Stimulated activated CD8-positive, alpha-beta memory T cell treated with anti-CD3 and anti-CD28 coated beads, Interleukin-15, amount 100 ng/mL, for 1 hour (primary cell): ENCODE results near the gene SFN.
"Not testable (repeated sequence)": the region's sequence is repeated elsewhere in the genome, so short reads cannot be mapped to it uniquely, and the experiment has no call there.

Experiments used
- DNase-seq: peaks from one replicate; pipeline ENCODE4 v3.0.0-alpha.2; 2020; ENCODE audit warnings: low read depth

SFN gene

DNA sequence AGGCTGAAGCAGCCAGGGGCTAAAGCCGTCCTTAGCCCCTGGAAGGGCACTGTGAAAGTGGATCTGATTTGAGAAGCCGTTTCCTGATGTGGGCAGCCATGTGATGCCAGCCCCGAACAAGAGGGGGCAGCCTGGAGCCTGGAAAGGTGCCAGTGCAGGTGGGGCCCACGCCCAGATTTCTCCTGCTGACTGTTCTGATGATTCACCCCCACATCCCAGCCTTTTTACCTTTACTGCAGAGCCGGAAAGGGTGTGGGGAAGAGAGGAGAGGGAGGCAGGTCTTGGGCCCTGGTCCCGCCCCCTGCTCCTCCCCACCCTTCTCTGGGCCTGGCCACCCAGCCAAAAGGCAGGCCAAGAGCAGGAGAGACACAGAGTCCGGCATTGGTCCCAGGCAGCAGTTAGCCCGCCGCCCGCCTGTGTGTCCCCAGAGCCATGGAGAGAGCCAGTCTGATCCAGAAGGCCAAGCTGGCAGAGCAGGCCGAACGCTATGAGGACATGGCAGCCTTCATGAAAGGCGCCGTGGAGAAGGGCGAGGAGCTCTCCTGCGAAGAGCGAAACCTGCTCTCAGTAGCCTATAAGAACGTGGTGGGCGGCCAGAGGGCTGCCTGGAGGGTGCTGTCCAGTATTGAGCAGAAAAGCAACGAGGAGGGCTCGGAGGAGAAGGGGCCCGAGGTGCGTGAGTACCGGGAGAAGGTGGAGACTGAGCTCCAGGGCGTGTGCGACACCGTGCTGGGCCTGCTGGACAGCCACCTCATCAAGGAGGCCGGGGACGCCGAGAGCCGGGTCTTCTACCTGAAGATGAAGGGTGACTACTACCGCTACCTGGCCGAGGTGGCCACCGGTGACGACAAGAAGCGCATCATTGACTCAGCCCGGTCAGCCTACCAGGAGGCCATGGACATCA is at the start of gene SFN:
TSS of gene SFN (plus strand) at position 369 of the 904 bp plus-strand sequence. CDS start at position 433, 64 bp downstream.
- no peak for DNase-seq

DNA sequence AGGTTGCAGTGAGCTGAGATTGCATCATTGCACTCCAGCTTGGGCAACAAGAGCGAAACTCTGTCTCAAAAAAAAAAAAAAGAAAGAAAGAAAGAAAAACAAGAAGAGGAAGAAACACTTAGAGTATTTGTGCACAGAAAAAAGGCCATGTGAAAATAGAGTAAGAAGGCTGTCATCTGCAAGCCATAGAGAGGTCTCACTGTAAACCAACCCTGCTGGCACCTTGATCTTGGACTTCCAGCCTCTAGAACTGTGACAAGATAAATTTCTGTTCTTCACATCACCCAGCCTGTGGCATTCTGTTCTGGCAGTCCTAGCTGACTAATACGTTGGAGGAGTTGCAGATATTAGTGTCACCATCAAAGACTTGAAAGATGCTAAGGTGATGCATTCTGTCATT is 48.6 kb upstream of the SFN start:
- no peak for DNase-seq

DNA sequence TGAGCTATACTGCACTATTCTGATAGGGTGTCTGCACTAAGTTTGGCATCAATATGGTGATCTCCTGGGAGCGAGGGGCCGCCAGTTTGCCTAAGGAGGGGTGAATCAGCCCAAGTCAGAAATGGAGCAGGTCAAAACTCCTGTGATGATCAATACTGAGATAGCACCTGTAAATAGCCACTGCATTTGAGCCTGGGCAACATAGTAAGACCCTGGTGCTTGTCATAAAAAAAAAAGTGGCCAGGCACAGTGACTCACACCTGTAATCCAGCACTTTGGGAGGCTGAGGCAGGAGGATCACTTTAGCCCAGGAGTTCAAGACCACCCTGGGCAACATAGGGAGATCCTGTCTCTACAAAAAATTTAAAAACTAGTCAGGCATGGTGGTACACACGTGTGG is 48.1 kb upstream of the SFN start:
- no peak for DNase-seq

DNA sequence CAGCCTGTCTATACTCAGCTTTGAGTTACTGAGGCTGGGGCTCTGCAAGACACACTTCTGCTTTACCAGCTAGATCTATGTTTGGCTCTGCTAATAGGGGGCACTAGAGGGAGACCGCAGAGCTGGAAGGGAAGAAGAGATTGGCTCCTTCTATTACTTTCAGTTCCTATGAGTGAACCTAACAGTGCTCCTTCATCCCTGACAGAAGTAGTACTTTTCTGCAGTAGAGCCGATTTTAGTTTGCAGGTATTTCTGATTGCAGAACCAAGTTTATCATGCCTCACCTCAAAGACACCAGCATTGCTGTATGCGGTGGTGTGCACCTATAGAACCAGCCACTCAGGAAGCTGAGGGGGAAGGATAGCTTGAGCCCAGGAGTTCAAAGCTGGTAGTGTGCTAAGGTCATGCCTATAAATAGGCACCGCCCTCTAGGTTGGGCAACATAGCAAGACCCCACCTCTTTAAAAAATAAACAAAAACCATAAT is 42.1 kb upstream of the SFN start:
- DNase-seq = no peak

DNA sequence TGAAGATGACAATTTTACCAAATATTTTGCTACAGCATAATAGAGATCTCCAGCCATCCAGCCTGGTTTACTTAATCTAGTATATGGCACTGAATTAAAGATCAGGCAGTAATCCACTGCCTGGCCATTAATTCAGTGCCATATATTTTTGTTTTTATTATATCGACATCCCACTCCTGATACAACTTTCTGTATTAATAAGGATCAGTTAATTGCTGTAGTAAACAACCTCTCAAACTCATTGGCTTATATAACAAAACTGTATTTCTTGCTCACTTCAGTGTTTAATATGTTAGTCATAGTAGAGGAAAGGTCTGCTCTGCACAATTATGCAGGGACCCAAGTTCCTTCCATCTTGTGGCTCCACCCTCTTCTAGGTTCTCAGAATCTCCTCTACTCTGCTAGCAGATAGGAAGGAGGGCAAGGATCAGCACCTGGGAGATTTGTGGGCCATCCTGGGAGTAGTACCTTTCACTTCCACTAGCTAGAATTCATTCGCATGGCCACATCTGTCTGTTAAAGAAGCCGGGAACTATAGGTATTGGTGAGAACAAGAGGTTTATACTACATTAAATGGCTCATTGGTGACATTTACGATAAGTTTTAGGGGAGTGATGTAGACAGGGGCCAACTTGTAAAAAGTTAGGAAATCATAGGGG is 40.1 kb upstream of the SFN start:
- no peak for DNase-seq

DNA sequence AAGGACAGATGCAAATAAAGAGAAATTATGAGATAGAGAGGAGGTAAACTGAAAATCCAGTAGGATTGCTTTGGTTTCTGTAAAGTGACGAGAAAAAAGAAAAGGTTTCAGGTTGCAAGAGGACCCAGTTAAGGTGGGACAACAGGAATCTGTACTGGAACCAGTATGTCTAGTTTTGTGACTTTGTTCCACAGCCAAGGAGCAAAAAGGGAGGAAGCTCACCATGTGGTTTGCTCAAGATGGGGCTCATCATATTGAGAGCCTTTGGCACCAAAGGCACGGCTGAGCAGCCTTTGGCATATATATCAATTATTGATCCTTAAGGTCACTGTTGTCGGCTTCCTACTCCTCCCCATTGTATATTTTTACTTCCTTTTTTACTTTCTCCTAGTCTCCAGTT is 38.2 kb upstream of the SFN start:
- no peak for DNase-seq

DNA sequence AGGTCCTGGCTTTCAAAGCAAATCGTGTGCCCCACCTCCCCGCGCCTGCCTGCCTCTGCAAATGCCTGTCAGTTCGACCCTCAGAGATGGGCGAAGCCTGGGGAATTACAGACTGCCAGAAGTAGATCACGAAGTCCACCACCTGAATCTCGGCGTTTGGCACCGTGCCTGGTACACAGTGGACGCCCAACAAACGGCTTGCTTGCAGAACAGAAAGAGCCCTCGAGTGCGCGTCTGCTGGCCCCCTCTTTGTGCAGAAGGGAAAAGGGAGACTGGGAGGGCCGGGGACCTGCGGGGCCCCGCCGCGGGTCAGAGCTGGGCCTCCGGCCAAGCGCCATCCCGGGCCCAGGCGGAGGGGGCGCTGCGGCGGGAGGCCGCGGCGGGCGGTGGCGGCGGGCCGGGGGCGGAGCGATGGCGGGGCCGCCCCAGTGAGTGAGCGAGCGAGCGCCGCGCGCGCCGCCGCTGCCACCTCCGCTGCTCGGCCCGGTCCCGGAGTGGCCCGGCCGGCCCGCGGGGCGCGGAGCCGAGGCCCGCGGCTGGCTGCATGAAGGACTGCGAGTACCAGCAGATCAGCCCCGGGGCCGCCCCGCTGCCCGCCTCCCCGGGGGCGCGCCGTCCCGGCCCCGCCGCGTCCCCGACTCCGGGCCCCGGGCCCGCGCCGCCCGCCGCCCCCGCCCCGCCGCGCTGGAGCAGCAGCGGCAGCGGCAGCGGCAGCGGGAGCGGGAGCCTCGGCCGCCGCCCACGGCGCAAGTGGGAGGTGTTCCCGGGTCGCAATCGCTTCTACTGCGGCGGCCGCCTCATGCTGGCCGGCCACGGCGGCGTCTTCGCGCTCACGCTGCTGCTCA is 36.5 kb upstream of the SFN start, which contains the start of gene ZDHHC18:
TSS of gene ZDHHC18 (plus strand) at position 428 of the 845 bp plus-strand sequence. CDS start at position 545, 117 bp downstream.
- DNase-seq = peak; percentile 32

DNA sequence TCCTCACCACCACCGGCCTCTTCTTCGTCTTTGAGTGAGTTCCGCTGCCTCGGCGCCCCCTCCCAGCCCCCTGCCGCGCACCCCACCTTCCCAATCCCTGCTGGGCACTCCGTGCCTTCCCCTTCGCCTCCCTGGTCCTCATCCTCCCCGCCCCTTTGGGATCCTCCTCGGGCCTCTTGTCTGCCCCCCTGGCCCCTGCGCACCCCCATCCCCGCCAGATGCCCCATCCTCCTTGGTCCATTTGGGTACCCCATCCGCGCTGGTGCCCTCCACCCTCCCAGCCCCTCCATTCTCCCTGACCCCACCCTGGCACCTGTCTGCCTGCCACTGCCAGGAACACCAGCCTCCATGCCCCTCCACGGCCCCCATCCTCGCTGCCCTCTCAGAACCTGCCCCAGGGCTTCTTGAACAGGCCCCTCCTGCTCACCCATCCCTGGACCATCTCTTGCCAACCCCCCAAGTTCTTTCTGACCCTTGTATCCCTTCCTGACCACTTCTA is 35.8 kb upstream of the SFN start:
- DNase-seq = no peak

DNA sequence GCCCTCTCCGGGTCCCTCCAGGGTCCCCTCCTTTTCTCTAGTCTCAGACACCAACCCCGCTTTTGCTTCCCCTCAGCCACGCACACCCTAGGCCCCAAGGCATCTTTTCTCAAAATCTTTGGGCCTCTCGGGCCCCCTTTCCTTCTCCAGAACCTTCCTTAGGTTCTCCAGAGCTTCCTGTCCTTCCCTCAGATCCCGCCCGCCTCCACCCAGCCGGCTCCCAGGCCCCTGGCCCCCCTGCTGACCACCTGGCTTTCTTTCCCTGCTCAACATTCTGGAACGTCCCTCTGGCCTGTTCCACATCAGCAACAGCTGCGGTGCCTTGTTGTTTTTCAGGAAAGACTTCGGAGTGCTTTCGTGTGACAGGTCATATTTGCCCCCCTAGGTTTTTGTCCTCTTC is 35.3 kb upstream of the SFN start:
- no peak for DNase-seq

DNA sequence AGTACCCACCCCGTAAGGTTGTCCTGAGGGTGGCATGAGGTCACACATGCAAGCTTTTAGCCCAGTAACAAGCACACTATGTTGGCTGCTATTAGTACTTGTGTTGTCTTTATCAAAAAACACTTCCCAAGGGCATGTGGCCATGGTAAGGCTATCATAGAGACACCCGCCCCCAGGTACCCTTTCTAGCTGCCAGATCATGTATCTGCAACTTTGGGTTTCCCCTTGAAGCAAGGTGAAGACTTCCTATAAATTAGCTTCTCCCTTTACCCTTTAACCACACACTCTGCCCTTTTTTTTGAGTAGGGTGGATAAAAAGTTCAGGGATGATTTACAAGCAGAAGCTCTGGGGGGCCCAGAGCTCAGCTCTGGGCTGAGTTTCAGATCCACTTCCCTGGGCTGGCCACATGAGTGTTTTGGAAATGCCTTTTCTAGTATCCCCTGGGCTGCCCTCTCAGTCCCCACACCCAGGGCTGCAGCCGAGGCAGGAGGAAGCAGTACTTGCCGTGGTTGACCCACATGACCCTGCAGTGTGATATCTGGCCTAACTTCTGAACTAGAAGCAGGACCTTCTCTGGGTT is 34.4 kb upstream of the SFN start:
- DNase-seq = no peak

DNA sequence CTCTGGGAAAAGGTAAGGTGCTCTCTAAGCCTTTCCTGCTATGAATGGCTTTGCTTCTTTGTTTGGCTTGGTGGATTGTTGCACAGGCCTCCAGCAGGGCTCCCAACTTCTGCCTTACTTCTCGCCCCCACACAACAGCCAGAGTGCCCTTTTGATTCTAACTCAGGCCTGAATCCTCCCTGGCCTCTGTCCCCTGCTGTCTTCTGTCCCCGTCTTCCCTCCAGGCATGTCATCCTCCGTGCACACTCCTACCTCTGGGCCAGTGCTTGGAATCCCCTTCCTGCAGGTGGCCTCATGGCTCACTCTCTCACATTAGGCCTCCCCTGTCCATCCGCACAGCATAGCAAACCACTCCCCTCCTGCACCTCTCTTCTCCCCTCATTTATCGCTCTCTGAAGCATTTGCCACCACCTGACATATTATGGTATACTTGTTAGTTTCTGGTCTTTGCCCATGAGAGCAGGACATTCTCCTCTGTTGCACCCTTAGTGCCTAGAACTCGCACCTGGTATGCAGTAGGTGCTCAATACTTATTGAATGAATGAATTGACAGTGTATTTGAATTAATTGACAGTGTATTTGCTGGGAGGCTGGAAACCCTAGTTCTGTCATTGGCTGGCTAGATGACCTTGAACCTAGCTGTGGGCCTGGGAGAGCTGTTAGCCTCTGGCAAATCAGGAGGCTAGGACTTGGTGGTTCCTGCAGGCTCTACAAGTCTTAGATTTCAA is 33.6 kb upstream of the SFN start:
- DNase-seq = no peak

DNA sequence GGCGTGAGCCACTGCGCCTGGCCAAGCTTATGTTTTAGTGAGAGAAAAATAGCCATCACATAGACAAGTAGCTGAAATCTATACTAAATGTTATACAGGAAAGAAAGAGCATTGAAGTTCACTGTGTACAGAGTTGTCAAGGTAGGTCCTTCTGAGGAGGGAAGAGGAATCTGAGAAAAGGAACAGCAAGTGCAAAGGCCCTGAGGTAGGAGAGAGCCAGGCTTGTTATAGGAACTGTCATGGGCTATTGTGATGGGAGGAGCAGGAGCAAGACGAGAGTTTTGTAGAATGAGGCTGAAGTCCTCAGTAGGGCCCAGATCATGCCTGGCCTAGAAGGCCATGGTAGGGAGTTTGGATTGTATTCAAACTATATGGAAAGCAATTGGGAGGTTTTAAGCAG is 31.9 kb upstream of the SFN start:
- no peak for DNase-seq

DNA sequence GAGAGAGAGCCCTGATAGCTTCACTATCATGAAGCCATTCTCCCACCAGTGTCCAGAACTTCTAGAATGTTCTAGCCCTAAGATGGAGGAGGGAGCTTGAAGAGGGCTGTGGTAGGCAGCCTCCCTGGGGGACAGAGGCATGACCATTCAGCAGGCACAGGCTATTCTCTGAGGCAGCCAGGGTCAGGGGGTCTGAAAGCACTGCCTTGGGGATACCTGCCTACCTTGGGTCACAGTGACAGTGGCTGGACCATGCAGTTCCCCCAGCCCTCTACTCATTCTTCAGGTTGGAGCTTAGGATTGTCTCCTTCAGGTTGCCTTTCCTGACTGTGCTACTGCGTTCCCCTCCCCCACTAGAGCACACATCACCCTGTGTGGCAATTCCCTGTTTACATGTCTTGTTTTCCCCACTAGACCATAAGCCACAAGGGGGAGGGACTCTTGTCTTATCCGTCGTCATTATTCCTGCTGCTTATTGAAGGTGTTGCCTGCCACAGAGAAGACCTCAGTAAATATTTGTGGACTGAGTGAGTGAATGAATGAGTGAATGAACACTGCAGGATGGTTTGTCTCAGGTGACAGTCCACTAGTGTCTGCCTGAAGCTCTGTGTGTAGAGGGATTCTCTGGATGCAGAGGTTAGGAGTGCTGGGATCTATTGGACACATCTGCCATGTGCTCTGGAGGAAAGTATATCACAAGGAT is 31.3 kb upstream of the SFN start:
- no peak for DNase-seq

DNA sequence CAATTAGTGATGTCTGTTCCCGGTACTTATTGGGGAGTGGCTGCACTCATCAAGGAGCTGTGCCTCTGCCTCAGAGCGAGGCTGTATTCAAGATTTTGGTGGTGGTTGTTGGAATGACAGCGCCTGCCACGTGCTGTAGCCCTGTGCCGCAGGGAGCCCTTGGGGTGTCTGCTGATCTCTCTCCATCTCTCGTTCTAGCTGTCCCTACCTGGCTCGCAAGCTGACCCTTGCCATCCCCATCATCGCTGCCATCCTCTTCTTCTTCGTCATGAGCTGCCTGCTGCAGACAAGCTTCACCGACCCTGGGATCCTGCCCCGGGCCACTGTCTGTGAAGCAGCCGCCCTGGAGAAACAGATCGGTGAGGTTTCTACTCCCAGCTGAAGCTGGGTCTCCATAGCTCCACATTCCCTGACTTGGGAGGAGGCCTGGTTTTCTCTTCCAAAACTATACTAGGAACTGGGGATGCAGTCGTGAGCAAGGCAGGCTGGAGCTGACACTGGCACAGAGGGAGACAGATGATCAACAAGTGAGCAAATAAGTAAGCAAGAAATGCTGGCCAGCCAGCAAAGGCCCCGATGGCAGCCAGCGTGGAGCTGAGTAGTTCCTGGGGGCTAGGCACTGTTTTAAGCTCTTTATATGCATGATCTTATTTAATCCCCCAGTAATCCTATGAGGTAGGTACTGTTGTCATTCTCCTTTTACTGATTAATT is 30.5 kb upstream of the SFN start:
- DNase-seq = no peak

DNA sequence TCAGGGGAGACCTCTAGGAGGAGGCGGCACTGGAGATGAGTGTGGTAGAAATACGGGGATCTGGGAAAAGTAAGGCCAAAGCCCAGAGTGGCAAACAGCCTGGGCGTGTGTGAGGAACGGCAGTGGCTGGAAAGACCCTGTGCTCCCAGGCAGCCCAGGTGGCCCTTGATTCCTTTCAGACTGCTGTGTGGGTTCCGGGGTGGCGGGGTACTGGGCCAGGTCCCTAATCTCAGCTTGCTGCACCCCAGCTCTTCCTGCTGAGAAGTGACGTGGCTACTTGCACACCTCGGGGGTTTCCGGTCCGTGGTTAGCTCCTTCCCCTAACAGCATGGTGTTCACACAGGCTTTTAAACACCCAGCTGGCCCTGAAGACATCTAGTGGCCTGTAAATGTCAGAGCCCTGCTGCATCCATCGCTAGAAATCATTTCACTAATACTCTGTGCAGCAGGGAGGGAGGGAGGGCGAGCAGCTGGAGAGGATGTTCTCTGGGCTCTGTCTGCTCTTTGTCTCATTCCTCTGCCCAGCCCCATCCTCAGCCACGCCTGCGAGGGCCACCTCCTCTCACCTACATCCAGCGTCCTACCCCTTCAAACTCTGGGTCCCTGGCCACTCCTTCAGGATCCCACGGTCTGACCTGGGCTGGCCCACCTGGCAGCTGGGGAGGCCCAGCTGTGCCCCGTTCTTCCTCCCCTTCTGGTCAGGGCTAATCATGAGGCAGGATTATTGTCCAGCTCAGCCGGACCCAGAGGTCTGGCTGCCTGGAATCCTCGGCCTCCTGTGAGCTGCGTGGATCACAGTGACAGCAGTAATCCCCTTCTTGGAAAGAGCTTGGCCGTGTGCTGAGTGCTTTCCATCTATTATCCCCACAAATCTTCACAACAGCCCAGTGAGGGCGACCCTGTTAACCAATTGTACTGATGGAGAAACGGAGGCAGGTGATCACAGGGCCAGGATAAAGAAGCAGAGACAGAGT is 29.2 kb upstream of the SFN start:
- DNase-seq = peak; percentile 76

DNA sequence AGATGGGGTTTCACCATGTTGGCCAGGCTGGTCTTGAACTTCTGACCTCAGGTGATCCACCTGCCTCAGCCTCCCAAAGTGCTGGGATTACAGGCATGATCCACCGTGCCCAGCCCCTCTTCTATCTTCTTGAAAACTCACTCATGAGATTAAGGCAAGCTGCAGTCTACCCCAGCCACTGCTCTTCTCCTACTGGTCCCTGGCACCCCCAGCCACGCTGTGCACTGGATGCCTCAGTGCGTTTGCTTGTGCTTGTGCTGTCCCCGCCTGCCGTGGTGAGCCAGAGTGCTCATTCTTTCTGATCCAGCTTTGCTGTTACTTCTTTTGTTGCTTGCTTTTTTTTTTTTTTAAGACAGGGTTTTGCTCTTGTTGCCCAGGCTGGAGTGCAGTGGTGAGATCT is 25.3 kb upstream of the SFN start:
- not testable (repeated sequence) for DNase-seq

DNA sequence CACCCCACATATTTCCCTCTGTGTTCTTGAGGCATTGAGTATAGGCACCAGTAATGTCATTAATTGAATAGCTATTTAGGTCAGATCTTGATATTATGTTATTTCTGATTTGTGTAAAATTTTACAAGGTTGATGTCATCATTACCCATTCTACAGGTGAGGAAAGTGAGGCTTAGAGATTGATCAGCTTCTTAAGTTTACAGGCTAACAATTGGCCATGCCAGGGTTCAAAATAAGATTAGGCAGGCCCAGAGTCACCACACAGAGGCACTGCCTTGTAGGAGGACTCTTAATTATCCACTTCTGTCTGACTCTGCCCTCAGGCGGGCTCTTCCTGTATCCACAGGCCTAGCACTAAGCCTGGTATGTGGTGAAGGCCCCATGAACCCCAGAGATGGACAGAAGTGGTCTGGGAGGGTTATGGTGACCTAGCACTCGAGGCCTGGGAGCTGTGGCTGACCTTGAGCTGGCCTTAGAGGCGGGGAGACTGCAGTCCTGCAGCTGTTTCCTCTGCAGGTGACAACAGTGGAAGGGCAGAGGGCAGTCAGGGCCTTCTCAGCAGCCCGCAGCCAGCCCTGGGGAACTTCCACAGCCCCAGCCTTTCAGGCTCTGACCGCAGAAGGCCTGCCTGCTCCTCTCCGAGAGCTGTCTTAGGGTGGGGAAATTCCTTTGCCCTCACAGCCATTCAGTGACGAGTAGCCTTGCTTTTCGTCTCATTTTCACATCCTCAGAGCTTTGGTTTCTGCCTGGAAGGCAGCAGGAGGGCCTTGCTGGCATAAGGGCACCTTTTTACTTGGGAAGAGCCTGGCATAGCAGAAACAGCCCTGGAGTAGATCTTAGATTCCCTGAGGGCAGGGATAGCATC is 24.2 kb upstream of the SFN start:
- no peak for DNase-seq

DNA sequence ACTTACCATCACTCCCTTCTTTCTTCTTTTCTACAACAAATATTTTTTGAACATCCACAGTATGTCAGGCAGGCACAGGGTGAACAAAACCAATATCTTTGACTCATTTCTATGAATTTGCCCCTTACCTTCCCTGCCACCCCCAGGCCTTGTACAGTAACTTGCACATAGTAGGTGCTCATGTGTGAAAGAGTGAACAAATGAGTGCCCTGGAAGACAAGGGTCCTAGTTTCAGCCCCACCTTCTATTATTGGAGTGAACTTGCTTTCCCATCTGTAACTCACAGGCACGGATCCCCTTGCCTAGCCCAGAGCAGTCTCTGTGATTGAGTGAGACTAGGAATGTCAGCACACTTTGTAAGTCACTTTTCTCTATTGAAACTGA is 23.6 kb upstream of the SFN start:
- no peak for DNase-seq
